ENCODE measurements around the gene G6PC2. TPM values are rescaled to one million over a fixed set of nuclear protein-coding genes. Genes with fewer than 3 reads are reported as not detected.
A peak's percentile ranks its signal among the peaks of the same experiment; 100 is the strongest.

The G6PC2 gene
- total RNA-seq, 4 donors from 2014 or later = not detected

DNA sequence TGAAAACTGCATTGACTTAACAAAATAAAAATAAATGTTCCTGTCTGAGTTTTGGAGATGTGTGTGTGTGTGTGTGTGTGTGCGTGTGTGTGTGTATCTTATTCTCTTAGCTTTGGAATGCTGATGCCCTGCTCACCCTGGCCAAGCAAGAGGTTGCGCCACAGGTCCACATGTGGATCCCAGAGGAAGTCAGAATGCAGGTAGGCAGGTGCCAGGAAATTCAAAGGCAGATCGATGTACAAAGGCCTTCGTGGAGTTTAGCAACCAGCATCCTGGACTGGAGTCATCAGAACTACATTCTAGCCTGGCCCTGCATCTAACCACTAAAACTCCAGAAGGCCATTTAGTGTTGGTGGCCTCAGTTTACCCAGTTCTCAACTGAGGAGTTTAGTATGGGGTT is 12.4 kb downstream of the G6PC2 start:
- intact Hi-C loops (cut with DNase I) = no loop called here
- no peak overlapping the region for H3K27ac ChIP-seq
- H3K27me3 ChIP-seq = peaks cover 0 to 33% (median 0%) of the 10 kb centered on the region in 4 donors
- DNase-seq = no peak
- no peaks in the 10 kb centered on the region for H3K36me3 ChIP-seq
- 87 to 90% methylated on average over 2 to 3 of the region's 4 CpGs for WGBS, 2 donors
- H3K4me1 ChIP-seq = peaks cover 0 to 9% (median 4%) of the 10 kb centered on the region in 3 donors
- no peak for TF ChIP-seq POLR2A (IDR thresholded peaks at IDR 0.05)
- TF ChIP-seq, protein P1, sequence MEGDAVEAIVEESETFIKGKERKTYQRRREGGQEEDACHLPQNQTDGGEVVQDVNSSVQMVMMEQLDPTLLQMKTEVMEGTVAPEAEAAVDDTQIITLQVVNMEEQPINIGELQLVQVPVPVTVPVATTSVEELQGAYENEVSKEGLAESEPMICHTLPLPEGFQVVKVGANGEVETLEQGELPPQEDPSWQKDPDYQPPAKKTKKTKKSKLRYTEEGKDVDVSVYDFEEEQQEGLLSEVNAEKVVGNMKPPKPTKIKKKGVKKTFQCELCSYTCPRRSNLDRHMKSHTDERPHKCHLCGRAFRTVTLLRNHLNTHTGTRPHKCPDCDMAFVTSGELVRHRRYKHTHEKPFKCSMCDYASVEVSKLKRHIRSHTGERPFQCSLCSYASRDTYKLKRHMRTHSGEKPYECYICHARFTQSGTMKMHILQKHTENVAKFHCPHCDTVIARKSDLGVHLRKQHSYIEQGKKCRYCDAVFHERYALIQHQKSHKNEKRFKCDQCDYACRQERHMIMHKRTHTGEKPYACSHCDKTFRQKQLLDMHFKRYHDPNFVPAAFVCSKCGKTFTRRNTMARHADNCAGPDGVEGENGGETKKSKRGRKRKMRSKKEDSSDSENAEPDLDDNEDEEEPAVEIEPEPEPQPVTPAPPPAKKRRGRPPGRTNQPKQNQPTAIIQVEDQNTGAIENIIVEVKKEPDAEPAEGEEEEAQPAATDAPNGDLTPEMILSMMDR (IDR thresholded peaks at IDR 0.05) = no peak
- no peak overlapping the region for H3K4me3 ChIP-seq
- peaks cover 0 to 3% (median 0%) of the 10 kb centered on the region in 3 donors for H3K9me3 ChIP-seq

- no peak overlapping the region for H3K4me3 ChIP-seq
- H3K4me1 ChIP-seq = peaks cover 0 to 9% (median 4%) of the 10 kb centered on the region in 3 donors
- H3K36me3 ChIP-seq = no peaks in the 10 kb centered on the region
- TF ChIP-seq POLR2A (IDR thresholded peaks at IDR 0.05) = no peak
- TF ChIP-seq, protein P1 (IDR thresholded peaks at IDR 0.05) = no peak
- DNase-seq = no peak
- peaks cover 0 to 3% (median 0%) of the 10 kb centered on the region in 3 donors for H3K9me3 ChIP-seq
- intact Hi-C loops (cut with DNase I) = no loop called here
- H3K27ac ChIP-seq = no peak overlapping the region
- peaks cover 0 to 26% (median 0%) of the 10 kb centered on the region in 4 donors for H3K27me3 ChIP-seq
- 86 to 96% methylated on average over 3 of the region's 3 CpGs for WGBS, 2 donors
These were observed 14.6 kb downstream of the G6PC2 start for GRCh38 chr2:168915441-168916330.

DNA sequence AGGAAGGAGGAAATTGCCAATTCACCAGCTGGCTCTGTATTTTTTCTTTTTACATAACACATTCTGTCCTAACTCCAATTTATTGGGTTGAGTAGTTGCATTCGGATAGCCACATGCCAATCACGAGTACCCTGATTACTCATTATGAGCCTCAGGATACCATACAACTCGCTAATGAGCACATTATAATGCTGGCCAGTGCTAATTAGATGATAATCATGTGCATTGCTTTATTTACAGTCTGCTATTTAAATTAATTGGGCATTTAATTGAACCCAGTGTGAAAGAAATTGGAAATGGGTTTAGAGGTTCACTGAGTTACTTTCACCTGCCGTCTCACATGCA is 15.2 kb downstream of the G6PC2 start:
- peaks cover 0 to 9% (median 4%) of the 10 kb centered on the region in 3 donors for H3K4me1 ChIP-seq
- H3K27me3 ChIP-seq = peaks cover 0 to 24% (median 0%) of the 10 kb centered on the region in 4 donors
- H3K4me3 ChIP-seq = no peak overlapping the region
- DNase-seq = no peak
- no peaks in the 10 kb centered on the region for H3K36me3 ChIP-seq
- TF ChIP-seq, protein P1 (IDR thresholded peaks at IDR 0.05) = no peak
- no peak for TF ChIP-seq POLR2A (IDR thresholded peaks at IDR 0.05)
- intact Hi-C loops (cut with DNase I) = no loop called here
- no peak overlapping the region for H3K27ac ChIP-seq
- peaks cover 0 to 3% (median 0%) of the 10 kb centered on the region in 3 donors for H3K9me3 ChIP-seq
- 74 to 75% methylated on average over 4 of the region's 4 CpGs for WGBS, 2 donors

- H3K27me3 ChIP-seq = peaks cover 0 to 5% (median 0%) of the 10 kb centered on the region in 4 donors
- no peaks in the 10 kb centered on the region for H3K36me3 ChIP-seq
- peaks cover 0 to 3% (median 0%) of the 10 kb centered on the region in 3 donors for H3K9me3 ChIP-seq
- no peak for TF ChIP-seq POLR2A (IDR thresholded peaks at IDR 0.05)
- TF ChIP-seq, protein P1 (IDR thresholded peaks at IDR 0.05) = peak; percentile 34 to 71 (median 62)
- no peaks in the 10 kb centered on the region for H3K4me1 ChIP-seq
- 15% methylated on average over 4 of the region's 4 CpGs for WGBS, 2 donors
- no peak overlapping the region for H3K27ac ChIP-seq
- H3K4me3 ChIP-seq = no peak overlapping the region
- intact Hi-C loops (cut with DNase I) = loop anchor here (5.0 to 10.0 kb wide), 2 partner anchors 146 to 573 kb away; no protein-coding TSS in a partner anchor
- no peak for DNase-seq
These were observed 19.5 kb downstream of the G6PC2 start for GRCh38 chr2:168920504-168921157.
